Astrocyte (in vitro differentiated cells and primary cell): Measurements from ENCODE around the gene SMTN. TPM values are rescaled to one million over a fixed set of nuclear protein-coding genes. Genes with fewer than 3 reads are reported as not detected.

Experiments
- DNase-seq: peaks from one replicate; pipeline ENCODE4 v3.0.0-alpha.2; 2010; ENCODE audit warnings: low read depth
- FAIRE-seq: peaks from 2 replicates; lab custom pipeline; 2011; peaks lifted over from hg19 to GRCh38; lab: Jason Lieb, UNC
- H2AFZ ChIP-seq: 2 replicates; pipeline ENCODE4 v1.6.0; 2012; ENCODE audit warnings: low read depth, low read length, inconsistent platforms
- H3K27ac ChIP-seq: 2 replicates; pipeline ENCODE4 v1.5.1; 2011; ENCODE audit warnings: low read depth, low read length, inconsistent platforms
- H3K27me3 ChIP-seq: 2 replicates; pipeline ENCODE4 v1.6.0; 2011; ENCODE audit warnings: low read length, inconsistent platforms; ENCODE audit not compliant: insufficient read depth
- H3K36me3 ChIP-seq: 2 replicates; pipeline ENCODE4 v1.5.1; 2011; ENCODE audit warnings: low read length, inconsistent platforms; ENCODE audit not compliant: insufficient read depth
- H3K4me1 ChIP-seq: 2 replicates; pipeline ENCODE4 v1.5.1; 2011; ENCODE audit warnings: low read length, inconsistent platforms; ENCODE audit not compliant: insufficient read depth
- H3K4me2 ChIP-seq: 2 replicates; pipeline ENCODE4 v1.6.0; 2012; ENCODE audit warnings: low read length, inconsistent platforms
- H3K4me3 ChIP-seq: 2 replicates; pipeline ENCODE4 v1.5.1; 2011; ENCODE audit warnings: low read depth, mild to moderate bottlenecking, low read length, inconsistent platforms; ENCODE audit not compliant: insufficient read depth
- H3K79me2 ChIP-seq: 2 replicates; pipeline ENCODE4 v1.6.0; 2012; ENCODE audit warnings: mild to moderate bottlenecking, low read length, inconsistent platforms; ENCODE audit not compliant: insufficient read depth
- H3K9ac ChIP-seq: 2 replicates; pipeline ENCODE4 v1.6.0; 2012; ENCODE audit warnings: mild to moderate bottlenecking, low read length, inconsistent platforms
- H3K9me3 ChIP-seq: 2 replicates; pipeline ENCODE4 v1.5.1; 2012; ENCODE audit warnings: low read depth, mild to moderate bottlenecking, low read length, inconsistent platforms; ENCODE audit not compliant: insufficient read depth
- H4K20me1 ChIP-seq: 2 replicates; pipeline ENCODE4 v1.6.0; 2012; ENCODE audit warnings: low read length, inconsistent platforms; ENCODE audit not compliant: insufficient read depth
- H3K27ac Mint-ChIP-seq: one replicate; pipeline ENCODE4 v1.8.0; 2021; ENCODE audit warnings: mild to moderate bottlenecking, mixed read lengths; ENCODE audit not compliant: unreplicated experiment
- H3K27me3 Mint-ChIP-seq: one replicate; pipeline ENCODE4 v1.8.0; 2021; ENCODE audit warnings: low read depth, mixed read lengths; ENCODE audit not compliant: unreplicated experiment
- H3K36me3 Mint-ChIP-seq: one replicate; pipeline ENCODE4 v1.8.0; 2021; ENCODE audit warnings: low read depth, mixed read lengths; ENCODE audit not compliant: unreplicated experiment
- H3K4me1 Mint-ChIP-seq: one replicate; pipeline ENCODE4 v1.8.0; 2021; ENCODE audit warnings: low read depth, mixed read lengths; ENCODE audit not compliant: unreplicated experiment
- H3K4me3 Mint-ChIP-seq: one replicate; pipeline ENCODE4 v1.8.0; 2021; ENCODE audit warnings: mild to moderate bottlenecking, moderate library complexity, mixed read lengths; ENCODE audit not compliant: unreplicated experiment
- H3K9me3 Mint-ChIP-seq: one replicate; pipeline ENCODE4 v1.8.0; 2021; ENCODE audit warnings: mild to moderate bottlenecking, mixed read lengths; ENCODE audit not compliant: unreplicated experiment
- EZH2 ChIP-seq: IDR thresholded peaks from 2 replicates; pipeline ENCODE4 v1.6.1; 2012; ENCODE audit warnings: mild to moderate bottlenecking, low read length, inconsistent platforms; ENCODE audit not compliant: insufficient read depth
- total RNA-seq: library from RNA; stranded (reverse); gene quantifications from 2 replicates; pipeline ENCODE4 v1.2.1, GENCODE V29; 2021
- TF ChIP-seq, protein P1 (sequence below): IDR thresholded peaks from 2 replicates; pipeline ENCODE4 v1.5.1; 2011; ENCODE audit warnings: low read depth, mild to moderate bottlenecking, inconsistent platforms, low read length, moderate library complexity; ENCODE audit not compliant: insufficient read depth

The SMTN gene
- total RNA-seq, 1 donor from 2014 or later, result 98.9 TPM

DNA sequence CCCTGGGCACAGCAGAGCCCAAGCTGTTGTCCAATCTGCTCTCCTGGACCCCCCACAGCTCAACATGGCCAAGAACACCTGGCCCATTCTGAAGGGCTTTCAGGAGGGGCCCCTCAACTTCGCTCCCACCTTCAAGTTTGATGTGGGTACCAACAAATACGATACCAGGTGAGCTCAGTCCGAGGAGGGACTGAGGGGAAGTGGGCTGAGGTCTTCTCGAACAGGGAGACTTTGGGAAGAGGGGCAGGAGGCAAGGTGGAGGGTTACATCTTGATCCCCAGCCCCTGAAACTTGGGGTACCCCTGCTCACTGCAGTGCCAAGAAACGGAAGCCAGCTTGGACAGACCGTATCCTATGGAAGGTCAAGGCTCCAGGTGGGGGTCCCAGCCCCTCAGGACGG is 47.0 kb downstream of the SMTN start:
- FAIRE-seq (no peak), DNase-seq (no peak)
- H3K27ac Mint-ChIP-seq, result no peak overlapping the region

DNA sequence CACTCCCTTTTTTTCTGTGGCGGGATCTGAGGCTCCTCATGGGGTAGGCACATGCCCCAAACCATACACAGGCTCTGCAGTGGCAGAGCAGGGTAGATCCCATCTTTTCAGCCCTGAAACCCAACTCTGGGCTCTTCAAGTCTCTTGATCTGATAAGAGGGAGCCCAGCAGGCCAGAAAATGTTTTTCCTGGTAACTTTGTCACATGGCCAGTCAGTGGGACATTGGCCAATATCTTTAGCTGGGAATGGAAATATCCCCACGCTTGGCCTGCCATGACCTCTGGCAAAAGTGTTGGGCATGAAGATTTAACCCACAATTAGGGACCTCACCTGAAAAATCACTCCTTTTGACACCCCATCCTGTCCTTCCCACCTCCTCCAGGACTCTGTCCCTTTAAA is 49.8 kb downstream of the SMTN start:
- no peaks in the 10 kb centered on the region for H3K9me3 Mint-ChIP-seq
- H3K79me2 ChIP-seq, result no peaks in the 10 kb centered on the region
- no peaks in the 10 kb centered on the region for H3K9me3 ChIP-seq
- no peaks in the 10 kb centered on the region for H3K36me3 ChIP-seq
- H3K4me3 Mint-ChIP-seq, result no peak overlapping the region
- H3K4me3 ChIP-seq, result no peak overlapping the region
- H3K27me3 ChIP-seq, result no peaks in the 10 kb centered on the region
- FAIRE-seq, result no peak
- H3K36me3 Mint-ChIP-seq, result peaks cover 6% of the 10 kb centered on the region
- TF ChIP-seq EZH2, result no peak
- TF ChIP-seq, protein P1, sequence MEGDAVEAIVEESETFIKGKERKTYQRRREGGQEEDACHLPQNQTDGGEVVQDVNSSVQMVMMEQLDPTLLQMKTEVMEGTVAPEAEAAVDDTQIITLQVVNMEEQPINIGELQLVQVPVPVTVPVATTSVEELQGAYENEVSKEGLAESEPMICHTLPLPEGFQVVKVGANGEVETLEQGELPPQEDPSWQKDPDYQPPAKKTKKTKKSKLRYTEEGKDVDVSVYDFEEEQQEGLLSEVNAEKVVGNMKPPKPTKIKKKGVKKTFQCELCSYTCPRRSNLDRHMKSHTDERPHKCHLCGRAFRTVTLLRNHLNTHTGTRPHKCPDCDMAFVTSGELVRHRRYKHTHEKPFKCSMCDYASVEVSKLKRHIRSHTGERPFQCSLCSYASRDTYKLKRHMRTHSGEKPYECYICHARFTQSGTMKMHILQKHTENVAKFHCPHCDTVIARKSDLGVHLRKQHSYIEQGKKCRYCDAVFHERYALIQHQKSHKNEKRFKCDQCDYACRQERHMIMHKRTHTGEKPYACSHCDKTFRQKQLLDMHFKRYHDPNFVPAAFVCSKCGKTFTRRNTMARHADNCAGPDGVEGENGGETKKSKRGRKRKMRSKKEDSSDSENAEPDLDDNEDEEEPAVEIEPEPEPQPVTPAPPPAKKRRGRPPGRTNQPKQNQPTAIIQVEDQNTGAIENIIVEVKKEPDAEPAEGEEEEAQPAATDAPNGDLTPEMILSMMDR, result no peak
- no peaks in the 10 kb centered on the region for H3K4me1 Mint-ChIP-seq
- no peak for DNase-seq
- H3K27ac ChIP-seq, result no peak overlapping the region
- H3K27me3 Mint-ChIP-seq, result peaks cover 3% of the 10 kb centered on the region
- H3K27ac Mint-ChIP-seq, result no peak overlapping the region
- no peak overlapping the region for H3K4me2 ChIP-seq
- no peaks in the 10 kb centered on the region for H3K4me1 ChIP-seq
- H3K9ac ChIP-seq, result no peak overlapping the region
- no peak overlapping the region for H2AFZ ChIP-seq
- H4K20me1 ChIP-seq, result no peaks in the 10 kb centered on the region

More for the DNA sequence above, 47.0 kb downstream of the SMTN start:
- Histone ChIP-seq H3K79me2 (no peaks in the 10 kb centered on the region), H3K9me3 (no peaks in the 10 kb centered on the region), H3K4me2 (no peak overlapping the region), H3K4me1 (peaks cover 2% of the 10 kb centered on the region), H4K20me1 (no peaks in the 10 kb centered on the region), H3K36me3 (no peaks in the 10 kb centered on the region), H2AFZ (no peak overlapping the region), H3K9ac (no peak overlapping the region), H3K27me3 (peaks cover 7% of the 10 kb centered on the region), H3K4me3 (no peak overlapping the region), H3K27ac (no peak overlapping the region)
- no peak overlapping the region for H3K4me3 Mint-ChIP-seq
- peaks cover 21% of the 10 kb centered on the region for H3K27me3 Mint-ChIP-seq
- peaks cover 6% of the 10 kb centered on the region for H3K36me3 Mint-ChIP-seq
- no peak for TF ChIP-seq EZH2
- TF ChIP-seq, protein P1, result no peak
- H3K4me1 Mint-ChIP-seq, result no peaks in the 10 kb centered on the region
- no peaks in the 10 kb centered on the region for H3K9me3 Mint-ChIP-seq

DNA sequence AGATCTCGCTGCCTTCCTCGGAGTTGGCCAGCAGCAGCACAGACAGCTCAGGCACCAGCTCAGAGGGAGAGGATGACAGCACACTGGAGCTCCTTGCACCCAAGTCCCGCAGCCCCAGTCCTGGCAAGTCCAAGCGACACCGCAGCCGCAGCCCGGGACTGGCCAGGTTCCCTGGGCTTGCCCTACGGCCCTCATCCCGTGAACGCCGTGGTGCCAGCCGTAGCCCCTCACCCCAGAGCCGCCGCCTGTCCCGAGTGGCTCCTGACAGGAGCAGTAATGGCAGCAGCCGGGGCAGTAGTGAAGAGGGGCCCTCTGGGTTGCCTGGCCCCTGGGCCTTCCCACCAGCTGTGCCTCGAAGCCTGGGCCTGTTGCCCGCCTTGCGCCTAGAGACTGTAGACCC is 52.8 kb downstream of the SMTN start:
- no peak overlapping the region for H3K27ac Mint-ChIP-seq
- peaks cover 17% of the 10 kb centered on the region for H3K27me3 Mint-ChIP-seq
- no peaks in the 10 kb centered on the region for H3K4me1 ChIP-seq
- H3K27me3 ChIP-seq, result peaks cover 2% of the 10 kb centered on the region
- no peaks in the 10 kb centered on the region for H3K79me2 ChIP-seq
- FAIRE-seq, result no peak
- no peak overlapping the region for H3K4me2 ChIP-seq
- no peaks in the 10 kb centered on the region for H4K20me1 ChIP-seq
- no peak overlapping the region for H3K4me3 Mint-ChIP-seq
- H3K36me3 Mint-ChIP-seq, result peaks cover 6% of the 10 kb centered on the region
- H3K4me3 ChIP-seq, result no peak overlapping the region
- H3K36me3 ChIP-seq, result no peaks in the 10 kb centered on the region
- H2AFZ ChIP-seq, result no peak overlapping the region
- H3K9ac ChIP-seq, result no peak overlapping the region
- no peak for DNase-seq
- no peak overlapping the region for H3K27ac ChIP-seq
- no peaks in the 10 kb centered on the region for H3K9me3 Mint-ChIP-seq
- TF ChIP-seq, protein P1, result no peak
- TF ChIP-seq EZH2, result no peak
- no peaks in the 10 kb centered on the region for H3K4me1 Mint-ChIP-seq
- H3K9me3 ChIP-seq, result no peaks in the 10 kb centered on the region
